ENCODE data around the gene IQSEC3. TPM values are rescaled to one million over a fixed set of nuclear protein-coding genes. Genes with fewer than 3 reads are reported as not detected.

The IQSEC3 gene
- total and polyA plus RNA-seq, 10 of the 15 experiments (the other 5 are each of a cell fraction or from before 2014, with no cell fraction given), result not detected

DNA sequence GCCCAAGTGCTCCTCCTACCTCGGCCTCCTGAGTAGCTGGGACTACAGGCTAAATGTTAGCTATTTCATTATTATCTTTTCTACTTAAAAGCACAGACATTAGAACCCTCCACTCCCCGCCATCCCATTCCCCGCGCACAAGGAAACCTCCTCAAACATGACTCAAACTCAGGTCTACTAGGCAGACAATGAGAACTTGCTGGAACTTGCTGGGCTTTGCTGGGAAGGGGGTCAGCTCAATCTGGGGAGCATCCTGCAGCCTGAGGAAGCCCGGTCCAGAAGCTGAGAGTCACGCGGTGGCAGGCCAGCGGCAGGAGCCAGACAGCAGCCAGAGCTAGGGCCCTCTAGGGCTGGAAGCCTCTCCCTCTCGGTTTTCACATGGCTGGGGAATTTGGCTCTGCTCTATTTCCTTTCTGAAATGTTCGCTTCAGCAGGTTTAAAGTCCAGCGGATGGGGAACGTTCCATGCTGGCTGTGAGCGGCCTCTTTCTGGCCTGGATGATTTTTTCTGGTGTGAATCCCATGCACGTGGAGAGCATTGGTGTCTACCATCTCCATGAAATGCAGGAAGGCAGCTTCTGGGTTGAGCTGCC is 78.9 kb downstream of the IQSEC3 start (continued):
- TF ChIP-seq, protein P1, sequence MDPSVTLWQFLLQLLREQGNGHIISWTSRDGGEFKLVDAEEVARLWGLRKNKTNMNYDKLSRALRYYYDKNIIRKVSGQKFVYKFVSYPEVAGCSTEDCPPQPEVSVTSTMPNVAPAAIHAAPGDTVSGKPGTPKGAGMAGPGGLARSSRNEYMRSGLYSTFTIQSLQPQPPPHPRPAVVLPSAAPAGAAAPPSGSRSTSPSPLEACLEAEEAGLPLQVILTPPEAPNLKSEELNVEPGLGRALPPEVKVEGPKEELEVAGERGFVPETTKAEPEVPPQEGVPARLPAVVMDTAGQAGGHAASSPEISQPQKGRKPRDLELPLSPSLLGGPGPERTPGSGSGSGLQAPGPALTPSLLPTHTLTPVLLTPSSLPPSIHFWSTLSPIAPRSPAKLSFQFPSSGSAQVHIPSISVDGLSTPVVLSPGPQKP (IDR thresholded peaks at IDR 0.05; ENCODE audit: low read depth, low read length), result no peak
- TF ChIP-seq, protein P2, sequence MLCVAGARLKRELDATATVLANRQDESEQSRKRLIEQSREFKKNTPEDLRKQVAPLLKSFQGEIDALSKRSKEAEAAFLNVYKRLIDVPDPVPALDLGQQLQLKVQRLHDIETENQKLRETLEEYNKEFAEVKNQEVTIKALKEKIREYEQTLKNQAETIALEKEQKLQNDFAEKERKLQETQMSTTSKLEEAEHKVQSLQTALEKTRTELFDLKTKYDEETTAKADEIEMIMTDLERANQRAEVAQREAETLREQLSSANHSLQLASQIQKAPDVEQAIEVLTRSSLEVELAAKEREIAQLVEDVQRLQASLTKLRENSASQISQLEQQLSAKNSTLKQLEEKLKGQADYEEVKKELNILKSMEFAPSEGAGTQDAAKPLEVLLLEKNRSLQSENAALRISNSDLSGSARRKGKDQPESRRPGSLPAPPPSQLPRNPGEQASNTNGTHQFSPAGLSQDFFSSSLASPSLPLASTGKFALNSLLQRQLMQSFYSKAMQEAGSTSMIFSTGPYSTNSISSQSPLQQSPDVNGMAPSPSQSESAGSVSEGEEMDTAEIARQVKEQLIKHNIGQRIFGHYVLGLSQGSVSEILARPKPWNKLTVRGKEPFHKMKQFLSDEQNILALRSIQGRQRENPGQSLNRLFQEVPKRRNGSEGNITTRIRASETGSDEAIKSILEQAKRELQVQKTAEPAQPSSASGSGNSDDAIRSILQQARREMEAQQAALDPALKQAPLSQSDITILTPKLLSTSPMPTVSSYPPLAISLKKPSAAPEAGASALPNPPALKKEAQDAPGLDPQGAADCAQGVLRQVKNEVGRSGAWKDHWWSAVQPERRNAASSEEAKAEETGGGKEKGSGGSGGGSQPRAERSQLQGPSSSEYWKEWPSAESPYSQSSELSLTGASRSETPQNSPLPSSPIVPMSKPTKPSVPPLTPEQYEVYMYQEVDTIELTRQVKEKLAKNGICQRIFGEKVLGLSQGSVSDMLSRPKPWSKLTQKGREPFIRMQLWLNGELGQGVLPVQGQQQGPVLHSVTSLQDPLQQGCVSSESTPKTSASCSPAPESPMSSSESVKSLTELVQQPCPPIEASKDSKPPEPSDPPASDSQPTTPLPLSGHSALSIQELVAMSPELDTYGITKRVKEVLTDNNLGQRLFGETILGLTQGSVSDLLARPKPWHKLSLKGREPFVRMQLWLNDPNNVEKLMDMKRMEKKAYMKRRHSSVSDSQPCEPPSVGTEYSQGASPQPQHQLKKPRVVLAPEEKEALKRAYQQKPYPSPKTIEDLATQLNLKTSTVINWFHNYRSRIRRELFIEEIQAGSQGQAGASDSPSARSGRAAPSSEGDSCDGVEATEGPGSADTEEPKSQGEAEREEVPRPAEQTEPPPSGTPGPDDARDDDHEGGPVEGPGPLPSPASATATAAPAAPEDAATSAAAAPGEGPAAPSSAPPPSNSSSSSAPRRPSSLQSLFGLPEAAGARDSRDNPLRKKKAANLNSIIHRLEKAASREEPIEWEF (IDR thresholded peaks at IDR 0.05; ENCODE audit: insufficient replicate concordance, low read depth, low read length), result no peak
- TF ChIP-seq, protein P3, sequence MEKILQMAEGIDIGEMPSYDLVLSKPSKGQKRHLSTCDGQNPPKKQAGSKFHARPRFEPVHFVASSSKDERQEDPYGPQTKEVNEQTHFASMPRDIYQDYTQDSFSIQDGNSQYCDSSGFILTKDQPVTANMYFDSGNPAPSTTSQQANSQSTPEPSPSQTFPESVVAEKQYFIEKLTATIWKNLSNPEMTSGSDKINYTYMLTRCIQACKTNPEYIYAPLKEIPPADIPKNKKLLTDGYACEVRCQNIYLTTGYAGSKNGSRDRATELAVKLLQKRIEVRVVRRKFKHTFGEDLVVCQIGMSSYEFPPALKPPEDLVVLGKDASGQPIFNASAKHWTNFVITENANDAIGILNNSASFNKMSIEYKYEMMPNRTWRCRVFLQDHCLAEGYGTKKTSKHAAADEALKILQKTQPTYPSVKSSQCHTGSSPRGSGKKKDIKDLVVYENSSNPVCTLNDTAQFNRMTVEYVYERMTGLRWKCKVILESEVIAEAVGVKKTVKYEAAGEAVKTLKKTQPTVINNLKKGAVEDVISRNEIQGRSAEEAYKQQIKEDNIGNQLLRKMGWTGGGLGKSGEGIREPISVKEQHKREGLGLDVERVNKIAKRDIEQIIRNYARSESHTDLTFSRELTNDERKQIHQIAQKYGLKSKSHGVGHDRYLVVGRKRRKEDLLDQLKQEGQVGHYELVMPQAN (conservative IDR thresholded peaks at IDR 0.05), result no peak
- TF ChIP-seq SMARCA5 (IDR thresholded peaks at IDR 0.05) (no peak), RB1 (IDR thresholded peaks at IDR 0.05; ENCODE audit: borderline replicate concordance) (no peak), TCF12 (IDR thresholded peaks at IDR 0.05; ENCODE audit: low read depth, low read length) (no peak)
